GM21390 (cell line): Measurements from ENCODE around the gene SETD1A.

ENCODE experiments used
- ATAC-seq: cut with Tn5 transposase; IDR thresholded peaks from one replicate; pipeline ENCODE4 v1.9.1; 2021; ENCODE audit not compliant: unreplicated experiment

The SETD1A gene

DNA sequence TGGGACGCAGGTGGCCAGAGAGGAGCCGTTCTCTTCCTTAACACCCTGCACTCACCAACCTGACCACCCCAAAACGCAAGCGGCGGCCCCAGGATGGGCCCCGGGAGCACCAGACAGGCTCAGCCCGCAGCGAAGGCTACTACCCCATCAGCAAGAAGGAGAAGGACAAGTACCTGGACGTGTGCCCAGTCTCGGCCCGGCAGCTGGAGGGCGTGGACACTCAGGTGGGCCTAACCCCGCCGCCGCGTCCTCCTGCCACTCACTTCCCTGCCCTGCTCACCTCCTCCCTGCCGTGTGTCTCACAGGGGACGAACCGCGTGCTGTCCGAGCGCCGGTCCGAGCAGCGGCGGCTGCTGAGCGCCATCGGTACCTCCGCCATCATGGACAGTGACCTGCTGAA, 22.9 kb downstream of the SETD1A start:
- no peak for ATAC-seq

GRCh38 chr16:30980959-30981358, 23.4 kb downstream of the SETD1A start:
- no peak for ATAC-seq

DNA sequence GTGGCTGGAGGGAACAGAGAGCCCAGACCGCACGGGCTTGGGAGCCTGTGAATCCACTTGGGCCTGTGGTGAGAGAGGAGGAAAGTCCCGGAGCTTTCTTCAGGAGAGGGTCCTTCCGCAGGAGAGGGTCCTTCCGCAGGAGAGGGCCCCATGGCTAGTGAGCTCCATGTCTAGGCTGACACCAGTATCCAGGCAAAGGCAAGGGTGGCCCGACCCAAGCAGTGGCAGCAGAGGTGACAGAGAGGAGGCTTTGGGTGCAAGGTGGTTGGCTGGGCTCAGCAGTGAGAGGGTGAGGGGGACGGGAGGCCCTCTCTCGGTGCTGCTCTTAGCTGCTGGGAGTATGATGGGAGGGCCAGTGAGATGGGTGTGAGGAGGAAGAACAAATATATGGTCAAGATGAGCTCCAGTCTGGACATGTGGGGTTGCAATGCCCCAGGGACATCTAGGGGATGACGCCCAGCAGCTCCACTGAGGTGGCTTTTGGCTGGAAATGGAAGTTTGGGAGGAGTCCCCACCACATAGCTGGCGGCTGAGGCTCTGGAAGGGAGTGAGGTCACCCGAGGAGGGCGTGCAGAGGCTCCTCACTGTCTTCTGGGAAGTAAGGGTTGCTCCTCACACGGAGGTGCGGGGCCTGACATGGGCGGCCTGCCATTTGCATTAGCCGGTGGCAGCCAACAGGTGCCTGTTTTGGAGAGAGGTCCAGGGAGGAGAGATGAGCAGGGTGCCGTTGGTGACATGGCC, 25.2 kb downstream of the SETD1A start:
- ATAC-seq, result no peak

DNA sequence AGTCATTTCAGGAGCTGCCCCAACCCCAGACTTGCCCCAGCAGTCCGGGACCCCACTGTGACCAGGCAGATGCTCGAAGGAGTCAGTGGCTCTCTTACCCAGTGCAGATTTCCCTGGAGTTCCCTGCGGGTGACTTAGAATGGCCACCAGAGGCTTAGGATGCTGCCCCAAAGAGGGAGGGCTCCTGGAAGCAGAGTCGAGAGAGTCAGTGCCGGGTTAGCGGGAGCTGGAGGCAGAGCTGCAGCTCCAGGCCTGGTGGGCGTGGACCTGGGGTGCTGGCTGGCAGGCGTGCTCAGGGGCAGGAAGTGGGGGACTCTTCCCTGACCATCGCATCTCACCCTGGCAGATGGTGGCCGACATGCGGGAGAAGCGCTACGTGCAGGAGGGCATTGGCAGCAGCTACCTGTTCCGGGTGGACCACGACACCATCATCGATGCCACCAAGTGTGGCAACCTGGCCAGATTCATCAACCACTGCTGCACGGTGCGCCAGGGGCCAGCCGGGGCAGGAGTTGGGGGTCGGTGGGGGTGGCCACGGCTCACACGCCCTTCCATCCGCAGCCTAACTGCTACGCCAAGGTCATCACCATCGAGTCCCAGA, 25.8 kb downstream of the SETD1A start:
- no peak for ATAC-seq

- ATAC-seq, result no peak
Observed at GRCh38 chr16:30983898-30984610, 26.5 kb downstream of the SETD1A start.

- no peak for ATAC-seq
Observed at GRCh38 chr16:30984669-30985400, 27.3 kb downstream of the SETD1A start, which contains the start of gene HSD3B7. Gene HSD3B7, plus strand, starts transcription at chr16:30985207. Its CDS starts 452 bp downstream, at chr16:30985659.

- ATAC-seq, result no peak
Observed at GRCh38 chr16:30985401-30986128, 28.0 kb downstream of the SETD1A start.

DNA sequence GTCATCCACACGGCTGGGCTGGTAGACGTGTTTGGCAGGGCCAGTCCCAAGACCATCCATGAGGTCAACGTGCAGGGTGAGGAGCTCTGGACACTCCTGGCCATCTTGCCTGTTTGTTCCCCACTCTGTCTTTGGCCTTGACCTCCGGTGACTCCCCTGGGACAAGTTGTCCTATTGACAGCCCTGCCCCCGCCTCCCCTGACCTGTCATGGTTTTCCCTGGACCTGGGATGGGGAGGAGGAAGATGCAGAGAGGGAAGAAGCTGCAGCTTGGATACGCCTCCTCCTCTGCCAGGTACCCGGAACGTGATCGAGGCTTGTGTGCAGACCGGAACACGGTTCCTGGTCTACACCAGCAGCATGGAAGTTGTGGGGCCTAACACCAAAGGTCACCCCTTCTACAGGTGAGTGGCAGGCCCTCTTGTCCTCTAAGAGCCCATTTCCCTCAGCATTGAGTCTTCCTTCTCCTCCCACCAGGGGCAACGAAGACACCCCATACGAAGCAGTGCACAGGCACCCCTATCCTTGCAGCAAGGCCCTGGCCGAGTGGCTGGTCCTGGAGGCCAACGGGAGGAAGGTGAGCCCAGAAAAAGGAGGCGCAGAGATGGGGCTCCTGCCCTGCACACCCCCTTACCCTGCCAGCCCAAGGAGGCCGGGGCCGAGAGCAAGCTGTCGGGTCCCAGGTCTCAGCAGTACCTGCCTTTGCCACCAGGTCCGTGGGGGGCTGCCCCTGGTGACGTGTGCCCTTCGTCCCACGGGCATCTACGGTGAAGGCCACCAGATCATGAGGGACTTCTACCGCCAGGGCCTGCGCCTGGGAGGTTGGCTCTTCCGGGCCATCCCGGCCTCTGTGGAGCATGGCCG, 28.8 kb downstream of the SETD1A start:
- ATAC-seq, result no peak

GRCh38 chr16:30987581-30988190, 30.1 kb downstream of the SETD1A start:
- ATAC-seq, result no peak

DNA sequence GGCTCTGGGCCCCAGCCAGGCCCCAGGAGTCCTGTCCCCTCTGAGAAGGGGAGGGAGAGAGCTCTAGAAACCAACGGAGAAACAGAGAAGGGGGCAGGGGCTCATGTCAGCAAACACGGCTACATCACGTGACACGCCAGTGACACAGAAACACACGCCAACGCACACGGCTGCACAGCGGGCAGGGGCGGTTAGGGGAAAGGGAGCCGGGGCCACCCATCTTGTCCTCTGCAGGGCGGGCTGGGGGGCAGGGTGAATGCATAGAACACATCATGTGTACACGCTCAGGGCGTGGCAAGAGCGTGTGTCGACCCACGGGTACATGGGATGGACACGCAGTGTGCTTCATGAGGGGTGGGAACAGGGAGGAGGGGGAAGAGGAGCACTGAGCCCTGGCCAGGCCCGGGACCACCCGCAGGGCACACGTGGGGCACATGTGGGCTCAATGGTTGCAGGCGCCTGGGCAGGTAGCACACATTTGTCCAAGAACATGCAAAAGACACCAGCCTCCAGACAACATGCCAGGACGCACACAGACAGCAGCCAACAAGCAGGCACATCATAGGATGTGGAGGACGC, 32.0 kb downstream of the SETD1A start:
- ATAC-seq, result no peak

DNA sequence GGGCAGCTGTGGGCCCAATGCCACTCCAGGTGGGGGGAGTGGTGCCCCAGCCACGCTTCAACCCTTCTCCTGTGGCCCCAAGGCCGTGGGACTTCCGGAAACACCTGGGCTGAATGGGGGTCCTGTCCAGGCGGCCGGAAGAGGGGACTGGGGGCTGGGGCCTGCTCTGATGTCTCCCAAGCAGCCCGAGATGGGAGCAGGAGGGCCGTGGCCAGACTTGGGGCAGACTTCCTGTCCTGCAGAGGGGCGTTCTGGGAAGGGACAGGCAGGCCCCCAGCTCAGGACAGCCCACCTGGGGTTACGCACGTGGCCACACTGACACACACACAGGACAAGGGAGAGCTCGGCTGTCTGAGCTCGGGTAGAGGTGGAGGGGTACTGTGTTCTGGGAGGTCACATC, 32.6 kb downstream of the SETD1A start:
- no peak for ATAC-seq

DNA sequence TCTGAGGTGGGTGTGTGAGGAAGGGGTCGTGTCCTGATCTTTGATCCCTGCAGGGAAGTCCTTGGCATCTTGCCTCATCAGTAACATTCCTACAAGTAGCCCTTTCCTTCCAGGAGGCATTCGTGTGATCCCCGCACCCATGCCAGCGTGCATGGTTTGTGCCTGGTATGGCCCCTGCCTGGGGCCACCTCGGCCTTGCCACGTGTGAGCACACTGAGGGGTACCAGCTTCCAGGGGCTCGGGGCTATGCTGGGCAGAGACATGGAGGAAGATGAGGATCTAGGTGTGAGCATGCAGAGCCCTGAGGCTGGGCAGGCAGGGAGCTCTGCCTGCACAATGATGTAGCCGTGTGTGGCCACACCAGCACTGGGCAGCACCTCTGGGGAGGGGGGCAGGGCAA, 33.5 kb downstream of the SETD1A start:
- ATAC-seq, result no peak

DNA sequence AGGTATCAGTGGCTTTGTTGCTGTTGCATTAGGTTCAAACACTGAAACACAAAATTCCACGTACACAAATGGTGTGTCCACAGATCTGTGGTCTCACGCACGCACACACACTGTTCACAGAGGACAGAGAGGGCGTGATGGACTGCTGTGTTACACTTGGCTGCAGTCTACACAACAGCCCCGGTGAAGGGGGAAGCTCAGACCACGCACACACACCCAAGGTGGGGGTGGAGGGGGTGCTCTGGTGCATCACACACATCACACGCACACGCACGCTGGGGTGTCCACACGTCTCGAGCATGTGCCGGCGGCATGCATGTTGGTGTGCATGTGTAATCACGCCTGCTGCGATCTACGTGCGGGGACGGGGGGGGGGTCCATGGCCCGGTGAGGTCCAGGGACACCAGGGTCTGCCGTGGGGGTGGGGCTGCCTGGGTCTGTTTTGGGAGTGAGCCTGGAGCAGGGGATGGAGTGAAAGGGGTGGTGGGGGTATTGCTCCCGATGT, 34.8 kb downstream of the SETD1A start:
- no peak for ATAC-seq

- no peak for ATAC-seq
Observed at GRCh38 chr16:30992931-30993816, 35.6 kb downstream of the SETD1A start.

GRCh38 chr16:30995927-30996323, 38.4 kb downstream of the SETD1A start:
- ATAC-seq, result no peak

DNA sequence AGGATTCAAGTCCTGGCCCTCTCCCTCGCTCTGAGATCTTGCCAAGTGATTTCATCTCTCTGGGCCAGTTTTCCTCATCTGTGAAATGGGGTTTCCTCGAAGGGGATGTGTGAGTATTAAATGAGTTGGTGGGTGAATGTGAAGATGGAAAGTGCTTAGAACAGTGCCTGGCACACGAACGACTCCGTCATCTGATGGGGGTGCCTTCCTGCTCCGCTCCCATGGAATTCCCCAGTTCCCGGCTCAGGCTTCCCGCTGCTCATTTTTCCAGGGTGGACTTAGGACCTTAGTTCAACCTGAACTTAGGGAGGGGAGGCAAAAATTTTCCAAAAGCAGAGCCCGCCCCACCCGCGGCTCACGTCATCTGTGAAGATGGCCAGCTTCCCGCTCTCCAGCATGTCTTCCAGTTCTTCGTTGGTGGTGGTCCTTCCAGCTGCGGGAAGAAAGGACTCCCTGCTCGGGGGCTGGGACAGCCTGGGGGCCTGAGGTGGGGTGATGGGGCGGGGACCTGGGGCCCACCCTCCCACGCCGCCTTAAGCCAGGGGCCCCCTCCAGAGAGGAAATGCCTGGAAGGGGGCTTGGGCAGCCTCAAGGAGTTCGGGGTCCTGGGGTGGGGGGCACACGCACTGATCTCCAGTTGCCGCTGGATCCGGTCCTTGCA, 38.9 kb downstream of the SETD1A start:
- ATAC-seq, result no peak

- peak; percentile 72 for ATAC-seq
Observed at GRCh38 chr16:30996985-30997724, 39.6 kb downstream of the SETD1A start.
